Neural cell (in vitro differentiated cells): ENCODE measurements around the gene EML4. TPM values are rescaled to one million over a fixed set of nuclear protein-coding genes. Genes with fewer than 3 reads are reported as not detected.

Source experiments
- H2AFZ ChIP-seq: fragments of 200-600, 300-800 bp; sonication (generic), shearing (Covaris generic); 2 replicates; pipeline ENCODE4 v1.6.0; 2014; ENCODE audit warnings: low read depth, mild to moderate bottlenecking, antibody characterized with exemption, low read length, moderate library complexity
- H3F3A ChIP-seq: fragments of 200-600 bp; shearing (Covaris generic); 2 replicates; pipeline ENCODE4 v1.6.1; 2016; ENCODE audit warnings: mild to moderate bottlenecking, moderate library complexity, mixed read lengths, antibody characterized with exemption, low read length; ENCODE audit not compliant: insufficient read depth, poor library complexity, severe bottlenecking
- H3K27ac ChIP-seq: fragments of 200-600, 300-800 bp; sonication (generic), shearing (Covaris generic); 2 replicates; pipeline ENCODE4 v1.5.1; 2014; ENCODE audit warnings: mild to moderate bottlenecking, low read length, moderate library complexity
- H3K27me3 ChIP-seq: fragments of 300-800, 200-600 bp; sonication (generic), shearing (Covaris generic); 2 replicates; pipeline ENCODE4 v1.6.0; 2014; ENCODE audit warnings: mild to moderate bottlenecking, low read depth, low read length, moderate library complexity; ENCODE audit not compliant: insufficient read depth
- H3K36me3 ChIP-seq: fragments of 300-800, 200-600 bp; sonication (generic), shearing (Covaris generic); 2 replicates; pipeline ENCODE4 v1.5.1; 2014; ENCODE audit warnings: mild to moderate bottlenecking, antibody characterized with exemption, low read length, moderate library complexity; ENCODE audit not compliant: insufficient read depth
- H3K4me2 ChIP-seq: fragments of 300-800, 200-600 bp; sonication (generic), shearing (Covaris generic); 2 replicates; pipeline ENCODE4 v1.6.0; 2014; ENCODE audit warnings: mild to moderate bottlenecking, low read length
- H3K4me3 ChIP-seq: fragments of 300-800, 200-600 bp; sonication (generic), shearing (Covaris generic); 2 replicates; pipeline ENCODE4 v1.5.1; 2014; ENCODE audit warnings: mild to moderate bottlenecking, low read length, moderate library complexity
- H3K79me2 ChIP-seq: fragments of 200-600 bp; shearing (Covaris generic); replicated peaks from 2 replicates; pipeline ENCODE4 v1.6.0; 2014; ENCODE audit warnings: mild to moderate bottlenecking, low read length, moderate library complexity; ENCODE audit not compliant: insufficient read depth
- H3K9ac ChIP-seq: fragments of 300-800, 200-600 bp; sonication (generic), shearing (Covaris generic); 2 replicates; pipeline ENCODE4 v1.6.1; 2016; ENCODE audit warnings: mild to moderate bottlenecking, low read length, mixed read lengths
- H3K9me2 ChIP-seq: fragments of 200-600 bp; shearing (Covaris generic); 2 replicates; pipeline ENCODE4 v1.6.1; 2016; ENCODE audit warnings: mild to moderate bottlenecking, low read length, mixed read lengths; ENCODE audit not compliant: insufficient read depth
- H3K9me3 ChIP-seq: fragments of 200-600, 300-800 bp; sonication (generic), shearing (Covaris generic); 2 replicates; pipeline ENCODE4 v1.6.1; 2016; ENCODE audit warnings: mild to moderate bottlenecking, mixed run types, low read length, moderate library complexity, mixed read lengths
- H4K20me1 ChIP-seq: fragments of 200-600 bp; shearing (Covaris generic); 2 replicates; pipeline ENCODE4 v1.6.1; 2016; ENCODE audit warnings: mild to moderate bottlenecking, mixed run types; ENCODE audit not compliant: insufficient read depth
- EP300 ChIP-seq: fragments of 450-650 bp; conservative IDR thresholded peaks from 2 replicates; pipeline ENCODE4 v1.6.1; 2014; ENCODE audit warnings: antibody characterized with exemption, mild to moderate bottlenecking, moderate library complexity; ENCODE audit not compliant: poor library complexity, severe bottlenecking
- EZH2 ChIP-seq: fragments of 200-600, 300-800 bp; shearing (Covaris generic), sonication (generic); IDR thresholded peaks from 2 replicates; pipeline ENCODE4 v1.6.1; 2014; ENCODE audit warnings: antibody characterized with exemption, low read length, borderline replicate concordance, mild to moderate bottlenecking; ENCODE audit not compliant: insufficient read depth, poor library complexity, severe bottlenecking
- MXI1 ChIP-seq: fragments of 450-650 bp; conservative IDR thresholded peaks from 2 replicates; pipeline ENCODE4 v1.6.1; 2014; ENCODE audit warnings: antibody characterized with exemption, mild to moderate bottlenecking; ENCODE audit not compliant: poor library complexity, severe bottlenecking
- POLR2AphosphoS5 ChIP-seq: IDR thresholded peaks from 2 replicates; pipeline ENCODE4 v1.6.1; 2012
- RAD21 ChIP-seq: fragments of 450-650 bp; conservative IDR thresholded peaks from 2 replicates; pipeline ENCODE4 v1.6.1; 2014; ENCODE audit warnings: antibody characterized with exemption, mild to moderate bottlenecking, moderate library complexity
- SMC3 ChIP-seq: fragments of 450-650 bp; conservative IDR thresholded peaks from 2 replicates; pipeline ENCODE4 v1.6.1; 2014; ENCODE audit warnings: antibody characterized with exemption, mild to moderate bottlenecking, moderate library complexity; ENCODE audit not compliant: poor library complexity
- TAF1 ChIP-seq: IDR thresholded peaks from 2 replicates; pipeline ENCODE4 v1.6.1; 2012; ENCODE audit warnings: low read depth
- polyA plus RNA-seq: library from polyadenylated mRNA; depleted of rRNA; stranded (reverse); fragments of >200 nt; gene quantifications from 2 replicates; pipeline ENCODE4 v1.2.3, GENCODE V29; 2014
- TF ChIP-seq, protein P1 (sequence below): fragments of 450-650 bp; IDR thresholded peaks from 2 replicates; pipeline ENCODE4 v1.5.1; 2014; ENCODE audit warnings: antibody characterized with exemption, mild to moderate bottlenecking, moderate library complexity; ENCODE audit not compliant: poor library complexity, severe bottlenecking
- TF ChIP-seq, protein P2 (sequence below): IDR thresholded peaks from 2 replicates; pipeline ENCODE4 v1.6.1; 2012; ENCODE audit warnings: borderline replicate concordance

EML4 gene
- polyA plus RNA-seq, 1 donor from 2014 or later, result 33.9 TPM

DNA sequence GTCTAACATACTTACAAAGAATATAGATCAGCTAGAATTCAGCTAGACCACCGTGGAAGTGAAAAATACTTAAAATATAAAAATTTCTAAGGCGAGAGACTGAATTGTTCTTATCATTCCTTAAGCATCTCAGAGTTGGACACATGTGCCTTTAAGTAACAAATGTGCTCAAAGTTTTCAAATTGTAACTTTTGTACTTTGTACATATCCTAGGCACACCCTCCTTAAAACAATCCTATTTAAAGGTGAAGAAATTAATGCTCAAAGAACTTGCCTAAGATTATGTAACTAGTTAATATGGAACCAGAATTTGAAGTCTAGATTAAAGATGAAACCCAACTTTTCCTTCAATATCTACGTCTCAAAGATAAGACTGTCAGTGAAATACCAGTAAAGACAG lies 74.1 kb downstream of the EML4 start:
- Histone ChIP-seq H3K27ac (no peak overlapping the region), H3K36me3 (no peaks in the 10 kb centered on the region), H3K79me2 (no peaks in the 10 kb centered on the region)

DNA sequence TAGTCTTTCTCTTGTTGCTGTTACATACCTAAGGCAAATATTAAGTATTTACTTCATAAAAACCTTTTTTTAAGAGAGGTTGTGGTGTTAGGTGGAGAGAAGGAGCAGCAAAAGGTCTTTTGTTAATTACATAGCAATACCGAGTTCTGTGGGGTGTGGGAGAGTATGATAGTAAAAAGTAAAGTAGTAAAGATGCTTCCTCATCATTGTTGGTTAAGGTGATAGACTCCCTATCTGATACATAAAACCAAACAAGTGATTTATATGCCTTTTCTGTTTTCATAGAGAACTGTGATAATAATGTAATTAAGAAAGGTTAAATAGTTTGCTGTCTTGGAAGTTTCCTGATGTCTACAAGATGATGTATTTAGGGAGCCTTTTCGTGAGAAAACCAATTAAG lies 75.4 kb downstream of the EML4 start:
- H3K27ac ChIP-seq, result no peak overlapping the region
- H4K20me1 ChIP-seq, result no peaks in the 10 kb centered on the region
- no peaks in the 10 kb centered on the region for H3K9me2 ChIP-seq
- no peak overlapping the region for H2AFZ ChIP-seq
- H3K4me3 ChIP-seq, result no peak overlapping the region
- no peaks in the 10 kb centered on the region for H3K9me3 ChIP-seq
- H3F3A ChIP-seq, result no peaks in the 10 kb centered on the region
- H3K79me2 ChIP-seq, result no peaks in the 10 kb centered on the region
- no peak for TF ChIP-seq RAD21
- no peak for TF ChIP-seq SMC3
- TF ChIP-seq MXI1, result no peak
- H3K4me2 ChIP-seq, result no peak overlapping the region
- H3K36me3 ChIP-seq, result no peaks in the 10 kb centered on the region
- no peaks in the 10 kb centered on the region for H3K27me3 ChIP-seq
- H3K9ac ChIP-seq, result no peak overlapping the region

More for the DNA sequence above, 74.1 kb downstream of the EML4 start:
- TF ChIP-seq TAF1, result no peak
- TF ChIP-seq MXI1, result no peak
- no peak for TF ChIP-seq SMC3
- TF ChIP-seq RAD21, result no peak
- TF ChIP-seq, protein P1, sequence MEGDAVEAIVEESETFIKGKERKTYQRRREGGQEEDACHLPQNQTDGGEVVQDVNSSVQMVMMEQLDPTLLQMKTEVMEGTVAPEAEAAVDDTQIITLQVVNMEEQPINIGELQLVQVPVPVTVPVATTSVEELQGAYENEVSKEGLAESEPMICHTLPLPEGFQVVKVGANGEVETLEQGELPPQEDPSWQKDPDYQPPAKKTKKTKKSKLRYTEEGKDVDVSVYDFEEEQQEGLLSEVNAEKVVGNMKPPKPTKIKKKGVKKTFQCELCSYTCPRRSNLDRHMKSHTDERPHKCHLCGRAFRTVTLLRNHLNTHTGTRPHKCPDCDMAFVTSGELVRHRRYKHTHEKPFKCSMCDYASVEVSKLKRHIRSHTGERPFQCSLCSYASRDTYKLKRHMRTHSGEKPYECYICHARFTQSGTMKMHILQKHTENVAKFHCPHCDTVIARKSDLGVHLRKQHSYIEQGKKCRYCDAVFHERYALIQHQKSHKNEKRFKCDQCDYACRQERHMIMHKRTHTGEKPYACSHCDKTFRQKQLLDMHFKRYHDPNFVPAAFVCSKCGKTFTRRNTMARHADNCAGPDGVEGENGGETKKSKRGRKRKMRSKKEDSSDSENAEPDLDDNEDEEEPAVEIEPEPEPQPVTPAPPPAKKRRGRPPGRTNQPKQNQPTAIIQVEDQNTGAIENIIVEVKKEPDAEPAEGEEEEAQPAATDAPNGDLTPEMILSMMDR, result no peak
- no peak for TF ChIP-seq EZH2
- TF ChIP-seq, protein P2, sequence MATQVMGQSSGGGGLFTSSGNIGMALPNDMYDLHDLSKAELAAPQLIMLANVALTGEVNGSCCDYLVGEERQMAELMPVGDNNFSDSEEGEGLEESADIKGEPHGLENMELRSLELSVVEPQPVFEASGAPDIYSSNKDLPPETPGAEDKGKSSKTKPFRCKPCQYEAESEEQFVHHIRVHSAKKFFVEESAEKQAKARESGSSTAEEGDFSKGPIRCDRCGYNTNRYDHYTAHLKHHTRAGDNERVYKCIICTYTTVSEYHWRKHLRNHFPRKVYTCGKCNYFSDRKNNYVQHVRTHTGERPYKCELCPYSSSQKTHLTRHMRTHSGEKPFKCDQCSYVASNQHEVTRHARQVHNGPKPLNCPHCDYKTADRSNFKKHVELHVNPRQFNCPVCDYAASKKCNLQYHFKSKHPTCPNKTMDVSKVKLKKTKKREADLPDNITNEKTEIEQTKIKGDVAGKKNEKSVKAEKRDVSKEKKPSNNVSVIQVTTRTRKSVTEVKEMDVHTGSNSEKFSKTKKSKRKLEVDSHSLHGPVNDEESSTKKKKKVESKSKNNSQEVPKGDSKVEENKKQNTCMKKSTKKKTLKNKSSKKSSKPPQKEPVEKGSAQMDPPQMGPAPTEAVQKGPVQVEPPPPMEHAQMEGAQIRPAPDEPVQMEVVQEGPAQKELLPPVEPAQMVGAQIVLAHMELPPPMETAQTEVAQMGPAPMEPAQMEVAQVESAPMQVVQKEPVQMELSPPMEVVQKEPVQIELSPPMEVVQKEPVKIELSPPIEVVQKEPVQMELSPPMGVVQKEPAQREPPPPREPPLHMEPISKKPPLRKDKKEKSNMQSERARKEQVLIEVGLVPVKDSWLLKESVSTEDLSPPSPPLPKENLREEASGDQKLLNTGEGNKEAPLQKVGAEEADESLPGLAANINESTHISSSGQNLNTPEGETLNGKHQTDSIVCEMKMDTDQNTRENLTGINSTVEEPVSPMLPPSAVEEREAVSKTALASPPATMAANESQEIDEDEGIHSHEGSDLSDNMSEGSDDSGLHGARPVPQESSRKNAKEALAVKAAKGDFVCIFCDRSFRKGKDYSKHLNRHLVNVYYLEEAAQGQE, result no peak
- no peak for TF ChIP-seq EP300
- no peak for TF ChIP-seq POLR2AphosphoS5
- Histone ChIP-seq H3K9me3 (no peaks in the 10 kb centered on the region), H3K9me2 (no peaks in the 10 kb centered on the region), H3F3A (no peaks in the 10 kb centered on the region), H2AFZ (no peak overlapping the region), H3K9ac (no peak overlapping the region), H3K4me2 (no peak overlapping the region), H3K27me3 (no peaks in the 10 kb centered on the region), H3K4me3 (no peak overlapping the region), H4K20me1 (no peaks in the 10 kb centered on the region)

DNA sequence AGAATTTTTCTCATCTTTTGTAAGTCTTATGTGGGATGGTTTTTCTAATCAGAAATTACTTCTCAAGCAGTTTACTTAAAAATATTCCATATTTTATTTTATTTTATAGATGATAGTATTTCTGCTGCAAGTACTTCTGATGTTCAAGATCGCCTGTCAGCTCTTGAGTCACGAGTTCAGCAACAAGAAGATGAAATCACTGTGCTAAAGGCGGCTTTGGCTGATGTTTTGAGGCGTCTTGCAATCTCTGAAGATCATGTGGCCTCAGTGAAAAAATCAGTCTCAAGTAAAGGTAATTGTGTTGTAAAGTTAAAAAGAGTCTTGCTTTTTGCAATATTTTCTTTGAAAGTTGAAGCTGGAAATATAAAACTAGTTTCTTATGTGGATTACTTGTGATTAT lies 76.2 kb downstream of the EML4 start:
- H2AFZ ChIP-seq, result no peak overlapping the region
- TF ChIP-seq, protein P2, result no peak
- no peak for TF ChIP-seq EP300
- no peak for TF ChIP-seq MXI1
- TF ChIP-seq TAF1, result no peak
- TF ChIP-seq RAD21, result no peak
- no peak for TF ChIP-seq SMC3
- no peak for TF ChIP-seq POLR2AphosphoS5
- TF ChIP-seq, protein P1, result no peak
- H3K79me2 ChIP-seq, result no peaks in the 10 kb centered on the region
- H3K27ac ChIP-seq, result no peak overlapping the region
- no peaks in the 10 kb centered on the region for H3K36me3 ChIP-seq
- no peaks in the 10 kb centered on the region for H3K9me2 ChIP-seq
- H3F3A ChIP-seq, result no peaks in the 10 kb centered on the region
- H3K4me2 ChIP-seq, result no peak overlapping the region
- no peak overlapping the region for H3K9ac ChIP-seq
- H3K9me3 ChIP-seq, result no peaks in the 10 kb centered on the region
- no peak overlapping the region for H3K4me3 ChIP-seq
- no peaks in the 10 kb centered on the region for H3K27me3 ChIP-seq
- H4K20me1 ChIP-seq, result no peaks in the 10 kb centered on the region
